H1 (cell line): ENCODE data around the gene C14orf93. TPM values are rescaled to one million over a fixed set of nuclear protein-coding genes. Genes with fewer than 3 reads are reported as not detected.

Source experiments
- CBX5 ChIP-seq: fragments of 300-800, 300-1000 bp; sonication (generic); IDR thresholded peaks from 2 replicates; pipeline ENCODE4 v1.7.1; 2016; ENCODE audit warnings: antibody characterized with exemption, low read length, low read depth
- CHD1 ChIP-seq: IDR thresholded peaks from 2 replicates; pipeline ENCODE4 v1.6.1; 2012; ENCODE audit warnings: low read depth, low read length, improper control_type of control experiment
- CTBP2 ChIP-seq: IDR thresholded peaks from 2 replicates; pipeline ENCODE4 v1.7.0; 2011; ENCODE audit warnings: borderline replicate concordance, mild to moderate bottlenecking, moderate library complexity, mixed read lengths, low read length; ENCODE audit not compliant: insufficient read depth, insufficient read length
- E2F6 ChIP-seq: IDR thresholded peaks from 2 replicates; pipeline ENCODE4 v1.6.1; 2012; ENCODE audit warnings: inconsistent platforms
- EGR1 ChIP-seq: IDR thresholded peaks from 2 replicates; pipeline ENCODE4 v1.6.1; 2011; ENCODE audit warnings: low read depth, low read length, borderline replicate concordance
- JUN ChIP-seq: IDR thresholded peaks from 2 replicates; pipeline ENCODE4 v1.6.1; 2011; ENCODE audit warnings: low read depth, mild to moderate bottlenecking, improper control_type of control experiment, low read length
- MAFK ChIP-seq: IDR thresholded peaks from 2 replicates; pipeline ENCODE4 v1.6.1; 2012; ENCODE audit warnings: low read depth, mild to moderate bottlenecking, improper control_type of control experiment, low read length
- NRF1 ChIP-seq: IDR thresholded peaks from 2 replicates; pipeline ENCODE4 v1.6.1; 2011; ENCODE audit warnings: mild to moderate bottlenecking, low read depth, low read length, improper control_type of control experiment
- POLR2A ChIP-seq, 2 experiments: IDR thresholded peaks; 1 replicate in 1 of 2; 2 replicates in 1 of 2; pipeline ENCODE4 v1.6.1; 2011; ENCODE audit warnings: low read depth in 2 of 2, low read length in 2 of 2, mild to moderate bottlenecking in 2 of 2; ENCODE audit errors: control extremely low read depth in 1 of 2
- RBBP5 ChIP-seq: IDR thresholded peaks from 2 replicates; pipeline ENCODE4 v1.7.1; 2012; ENCODE audit warnings: low read depth, mild to moderate bottlenecking, inconsistent platforms, low read length, moderate library complexity, borderline replicate concordance
- RFX5 ChIP-seq: IDR thresholded peaks from 2 replicates; pipeline ENCODE4 v1.6.1; 2011; ENCODE audit warnings: low read depth, low read length, improper control_type of control experiment, borderline replicate concordance
- SAP30 ChIP-seq: fragments of 300-600 bp; sonication (generic); IDR thresholded peaks from 2 replicates; pipeline ENCODE4 v1.7.1; 2012; ENCODE audit warnings: low read length, moderate library complexity, mild to moderate bottlenecking, inconsistent platforms; ENCODE audit not compliant: insufficient read depth, insufficient replicate concordance
- SIX5 ChIP-seq: IDR thresholded peaks from 2 replicates; pipeline ENCODE4 v1.6.1; 2011; ENCODE audit warnings: mild to moderate bottlenecking, low read depth, low read length
- SP1 ChIP-seq: IDR thresholded peaks from 2 replicates; pipeline ENCODE4 v1.6.1; 2011; ENCODE audit warnings: low read depth, low read length
- SP2 ChIP-seq: IDR thresholded peaks from 2 replicates; pipeline ENCODE4 v1.6.1; 2012; ENCODE audit warnings: mild to moderate bottlenecking, low read length, inconsistent platforms
- SP4 ChIP-seq: IDR thresholded peaks from 2 replicates; pipeline ENCODE4 v1.6.1; 2012; ENCODE audit warnings: low read length, inconsistent platforms
- SUZ12 ChIP-seq: fragments of 200-600 bp; sonication (generic); IDR thresholded peaks from 2 replicates; pipeline ENCODE4 v1.6.1; 2012; ENCODE audit warnings: mild to moderate bottlenecking, inconsistent platforms, low read length, moderate library complexity, mixed read lengths
- polyA plus RNA-seq, 7 experiments: library from polyadenylated mRNA; depleted of rRNA in 3 of 7; stranded (reverse) in 5 of 7; unstranded in 2 of 7; fragments of >200 nt in 5 of 7; fragments of 200-250 nt in 2 of 7; gene quantifications; 1 replicate in 5 of 7; 2 replicates in 1 of 7; 4 replicates in 1 of 7; pipeline versions ENCODE4 v1.2.1 to v1.2.3, GENCODE V29; 2011 to 2013; ENCODE audit warnings: missing spikeins in 2 of 7, mixed read lengths in 2 of 7
- total RNA-seq: library from RNA; stranded (reverse); fragmentation: NEBNext Ultra II Directional; extraction: Animal tissue kit (Norgen Biotek cat#: 25700); gene quantifications from 2 replicates; pipeline ENCODE4 v1.2.1, GENCODE V29; 2021

C14orf93 gene
- total and polyA plus RNA-seq, 2 of the 8 experiments (the other 6 are each of a cell fraction or from before 2014, with no cell fraction given) = 7.8 to 8.2 TPM

- no peak for TF ChIP-seq SAP30
- no peak for TF ChIP-seq RBBP5
- TF ChIP-seq EGR1 = no peak
- TF ChIP-seq RFX5 = no peak
- TF ChIP-seq SP1 = peak; percentile 92
- TF ChIP-seq MAFK = no peak
- no peak for TF ChIP-seq CHD1
- no peak for TF ChIP-seq SUZ12
- peak in 1 of 2 experiments; percentile 54; a peak in 1 of 3 replicates for TF ChIP-seq POLR2A (IDR thresholded peaks at IDR 0.05; ENCODE audit: control extremely low read depth in 1 of 2, low read depth in 2 of 2, low read length in 2 of 2)
- TF ChIP-seq E2F6 = 0 out of 2 replicates have a peak, but pooled peaks have one; percentile 12
- TF ChIP-seq JUN = peak; percentile 96
- no peak for TF ChIP-seq SIX5
- no peak for TF ChIP-seq CBX5
- TF ChIP-seq SP2 = no peak
- TF ChIP-seq CTBP2 = no peak
- TF ChIP-seq NRF1 = no peak
- TF ChIP-seq SP4 = no peak
These were observed 32.1 kb downstream of the C14orf93 start (continued) for GRCh38 chr14:22977684-22978486.
